NCI-H2081 (cell line): Measurements from ENCODE around the gene PACRG.

Source experiments
- DNase-seq, 2 experiments: peaks; one replicate each; lab custom pipeline; 2025; lab: John Stamatoyannopoulos, UW

The PACRG gene

GRCh38 chr6:162710419-162710818, 17.4 kb upstream of the PACRG start:
- no peak for DNase-seq

GRCh38 chr6:162710936-162711335, 16.8 kb upstream of the PACRG start:
- no peak for DNase-seq

GRCh38 chr6:162711376-162711775, 16.4 kb upstream of the PACRG start:
- no peak for DNase-seq

- no peak for DNase-seq
These were observed 15.1 kb upstream of the PACRG start for GRCh38 chr6:162712694-162713093.

GRCh38 chr6:162713974-162714780, 13.6 kb upstream of the PACRG start:
- no peak for DNase-seq

- DNase-seq, result no peak
These were observed 12.2 kb upstream of the PACRG start for GRCh38 chr6:162715601-162716000.

GRCh38 chr6:162719528-162719927, 8.2 kb upstream of the PACRG start:
- no peak for DNase-seq

- no peak for DNase-seq
These were observed 6.4 kb upstream of the PACRG start for GRCh38 chr6:162721404-162721687.

- no peak for DNase-seq
These were observed 5.5 kb upstream of the PACRG start for GRCh38 chr6:162722226-162722625.

- no peak for DNase-seq
These were observed 5.1 kb upstream of the PACRG start for GRCh38 chr6:162722633-162723032.

- DNase-seq, result no peak
These were observed 840 bp upstream of the PACRG start for GRCh38 chr6:162726947-162727321.

GRCh38 chr6:162728197-162728596, 423 bp downstream of the PACRG start:
- DNase-seq, result peak in 1 of 2 experiments; percentile 21

GRCh38 chr6:162728706-162729105, 932 bp downstream of the PACRG start:
- DNase-seq, result no peak

GRCh38 chr6:162730502-162730901, 2.7 kb downstream of the PACRG start:
- DNase-seq, result no peak

GRCh38 chr6:162733489-162733888, 5.7 kb downstream of the PACRG start:
- DNase-seq, result no peak

- no peak for DNase-seq
These were observed 9.2 kb downstream of the PACRG start for GRCh38 chr6:162736961-162737360.

GRCh38 chr6:162750776-162751175, 23.0 kb downstream of the PACRG start:
- DNase-seq, result no peak

GRCh38 chr6:162751211-162751859, 23.6 kb downstream of the PACRG start:
- DNase-seq, result no peak

GRCh38 chr6:162753775-162754174, 26.0 kb downstream of the PACRG start:
- DNase-seq, result no peak

GRCh38 chr6:162770136-162770535, 42.4 kb downstream of the PACRG start:
- no peak for DNase-seq

- no peak for DNase-seq
These were observed 43.2 kb downstream of the PACRG start for GRCh38 chr6:162770955-162771354.

- DNase-seq, result no peak
These were observed 44.7 kb downstream of the PACRG start for GRCh38 chr6:162772466-162772865.

GRCh38 chr6:162773996-162774395, 46.2 kb downstream of the PACRG start:
- DNase-seq, result no peak

- no peak for DNase-seq
These were observed 49.3 kb downstream of the PACRG start for GRCh38 chr6:162777091-162777490.
